ENCODE data around the gene MAN2B2. TPM values are rescaled to one million over a fixed set of nuclear protein-coding genes. Genes with fewer than 3 reads are reported as not detected.

Gene MAN2B2
- total and polyA plus RNA-seq, 2 of the 4 experiments (the other 2 are of a cell fraction): 13.4 to 34.1 TPM

DNA sequence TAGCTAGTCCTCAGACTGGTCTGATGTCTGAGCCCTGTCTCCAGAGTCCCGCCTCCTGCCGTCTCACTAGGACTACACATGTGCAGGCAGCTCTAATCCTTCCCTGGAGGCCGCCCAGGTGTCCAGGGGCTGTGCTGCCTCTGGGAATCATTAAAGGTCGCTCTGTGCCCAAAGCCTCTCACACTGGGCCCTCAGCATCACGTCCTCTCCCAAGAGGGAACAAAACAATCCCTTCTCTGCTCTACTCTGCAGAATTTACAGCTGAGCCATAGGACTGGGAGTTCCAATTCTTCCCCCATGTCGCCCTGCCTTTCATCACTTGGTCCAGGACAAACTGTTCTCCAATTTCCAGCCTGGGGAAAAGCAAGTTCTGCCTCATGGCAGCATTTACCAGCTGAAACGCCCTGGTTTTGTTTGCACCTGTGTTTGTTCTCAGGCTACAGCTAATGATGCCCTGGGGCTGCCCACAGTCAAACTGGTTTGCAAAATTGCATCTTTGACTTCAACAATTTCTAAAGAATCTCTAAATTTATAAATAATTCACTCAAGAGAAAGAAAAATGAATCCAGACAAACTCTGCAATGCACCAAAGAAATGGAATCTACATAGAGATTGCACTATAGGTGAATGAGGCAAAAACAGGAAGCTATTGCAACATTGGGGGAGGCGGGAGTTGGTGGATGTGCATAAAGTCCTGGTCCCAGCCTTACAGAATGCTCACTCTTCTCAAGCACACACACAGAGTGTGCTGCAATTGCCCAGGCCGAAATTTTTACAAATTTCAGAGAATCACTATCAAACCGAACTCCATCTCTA lies 58.3 kb downstream of the MAN2B2 start:
- DNase-seq (peak; percentile 49), ATAC-seq (ENCODE audit: low read depth) (peak; percentile 60)
- Histone ChIP-seq H4K5ac (ENCODE audit: low read depth, low read length) (no peak overlapping the region; the same call in 1 of the 2 replicates), H3K4me3 (ENCODE audit: insufficient read depth, low read depth, low read length) (no peak overlapping the region), H3K9me1 (ENCODE audit: insufficient read depth, low read length) (no peaks in the 10 kb centered on the region), H3K23ac (ENCODE audit: low read depth, low read length) (no peak overlapping the region), H2AK9ac (replicated peaks; ENCODE audit: low read depth, low read length, poor library complexity) (no peak overlapping the region), H2BK15ac (ENCODE audit: low read depth, low read length) (no peak overlapping the region), H4K91ac (ENCODE audit: insufficient read depth, low read depth, low read length) (peak overlapping the region; percentile 54; the same call in 1 of the 2 replicates), H2BK120ac (ENCODE audit: low read depth, low read length) (peak overlapping the region; percentile 79), H2AFZ (replicated peaks; ENCODE audit: low read length, poor library complexity) (no peak overlapping the region), H3K27me3 (ENCODE audit: control insufficient read depth, insufficient read depth, low read length) (no peaks in the 10 kb centered on the region), H3K56ac (ENCODE audit: extremely low read depth, insufficient read depth, low read length) (no peak overlapping the region), H3K14ac (replicated peaks; ENCODE audit: low read depth, low read length) (no peak overlapping the region), H3K9me3 (ENCODE audit: control insufficient read depth, insufficient read depth, low read length) (no peaks in the 10 kb centered on the region), H3K18ac (ENCODE audit: low read depth, low read length) (no peak overlapping the region; the same call in 1 of the 2 replicates), H2AK5ac (ENCODE audit: low read depth, low read length) (no peak overlapping the region), H3K27ac (ENCODE audit: insufficient read depth, low read length) (peak overlapping the region; percentile 29; the same call in 1 of the 2 replicates), H4K8ac (ENCODE audit: low read depth in 2 of 2, low read length in 2 of 2) (no peak overlapping the region), H3K4me1 (ENCODE audit: control insufficient read depth, insufficient read depth, low read length) (peaks cover 4% of the 10 kb centered on the region; the same call in 1 of the 2 replicates), H4K20me1 (ENCODE audit: insufficient read depth, low read length) (no peaks in the 10 kb centered on the region), H3K9ac (ENCODE audit: low read depth, low read length) (no peak overlapping the region), H3K4ac (ENCODE audit: low read depth, low read length) (peak overlapping the region; percentile 0; the same call in 1 of the 2 replicates), H3K4me2 (ENCODE audit: low read depth, low read length) (no peak overlapping the region), H2BK20ac (ENCODE audit: low read depth, low read length) (peak overlapping the region; percentile 29; the same call in 1 of the 2 replicates), H3K79me1 (ENCODE audit: low read depth in 1 of 2, low read length in 2 of 2) (no peaks in the 10 kb centered on the region), H3K36me3 (ENCODE audit: control insufficient read depth, insufficient read depth, low read length) (no peaks in the 10 kb centered on the region), H2BK5ac (ENCODE audit: low read depth, low read length, poor library complexity, severe bottlenecking) (no peak overlapping the region)
- TF ChIP-seq RAD21 (IDR thresholded peaks at IDR 0.05; ENCODE audit: low read length) (no peak), CEBPB (IDR thresholded peaks at IDR 0.05; ENCODE audit: low read depth, low read length) (peak; percentile 93)
- ChIA-PET POLR2A (ENCODE audit: unreplicated experiment) (no interaction called here), CTCF (no interaction called here)
- in situ Hi-C loops (cut with MboI; ENCODE audit: low sequenced_read_pairs): no loop called here
- 81% methylated on average over 4 of the region's 10 CpGs; no CpG with 5 or more reads in 1 of the 2 experiments for WGBS, 2 experiments (ENCODE audit: extremely low coverage in 2 of 2, insufficient read length in 1 of 2)
- dilution Hi-C loops (cut with HindIII; ENCODE audit: low sequenced_read_pairs, unreplicated experiment): no loop called here
- intact Hi-C loops (cut with micrococcal nuclease): no loop called here
- BruUV-seq (replicated peaks): no TSS peak

Measured in IMR-90 (cell line).